Type B pancreatic cell (in vitro differentiated cells): ENCODE data around the gene SMIM26. TPM values are rescaled to one million over a fixed set of nuclear protein-coding genes. Genes with fewer than 3 reads are reported as not detected.

Source experiments
- DNase-seq: peaks from one replicate; pipeline ENCODE4 v3.0.0; 2021; ENCODE audit warnings: mixed read lengths; ENCODE audit not compliant: unreplicated experiment; ENCODE audit errors: extremely low spot score
- H3K27ac Mint-ChIP-seq: 2 replicates; pipeline ENCODE4 v1.8.0; 2021; ENCODE audit warnings: mild to moderate bottlenecking, mixed read lengths
- H3K27me3 Mint-ChIP-seq: 2 replicates; pipeline ENCODE4 v1.8.0; 2021; ENCODE audit warnings: mixed read lengths
- H3K36me3 Mint-ChIP-seq: 2 replicates; pipeline ENCODE4 v1.8.0; 2021; ENCODE audit warnings: mixed read lengths
- H3K4me1 Mint-ChIP-seq: one replicate; pipeline ENCODE4 v1.8.0; 2021; ENCODE audit warnings: mixed read lengths; ENCODE audit not compliant: unreplicated experiment
- H3K4me3 Mint-ChIP-seq: 2 replicates; pipeline ENCODE4 v1.8.0; 2021; ENCODE audit warnings: mild to moderate bottlenecking, mixed read lengths
- H3K9me3 Mint-ChIP-seq: 2 replicates; pipeline ENCODE4 v1.8.0; 2021; ENCODE audit warnings: mixed read lengths
- CTCF ChIP-seq: fragments of 200-600 bp; sonication (generic); conservative IDR thresholded peaks from 2 replicates; pipeline ENCODE4 v1.5.0; 2021; ENCODE audit warnings: antibody characterized with exemption, mild to moderate bottlenecking
- total RNA-seq: library from RNA; stranded (reverse); gene quantifications from 2 replicates; pipeline ENCODE4 v1.2.1, GENCODE V29; 2021; ENCODE audit warnings: low replicate concordance

Gene SMIM26
- total RNA-seq, 1 donor from 2014 or later, result 66.4 TPM

GRCh38 chr20:18527836-18528235 is 39.4 kb upstream of the SMIM26 start:
- Mint-ChIP-seq H3K27ac (no peak overlapping the region), H3K27me3 (no peaks in the 10 kb centered on the region), H3K4me3 (no peak overlapping the region), H3K36me3 (peaks cover 31% of the 10 kb centered on the region), H3K4me1 (no peaks in the 10 kb centered on the region), H3K9me3 (no peaks in the 10 kb centered on the region)
- no peak for TF ChIP-seq CTCF
- no peak for DNase-seq

DNA sequence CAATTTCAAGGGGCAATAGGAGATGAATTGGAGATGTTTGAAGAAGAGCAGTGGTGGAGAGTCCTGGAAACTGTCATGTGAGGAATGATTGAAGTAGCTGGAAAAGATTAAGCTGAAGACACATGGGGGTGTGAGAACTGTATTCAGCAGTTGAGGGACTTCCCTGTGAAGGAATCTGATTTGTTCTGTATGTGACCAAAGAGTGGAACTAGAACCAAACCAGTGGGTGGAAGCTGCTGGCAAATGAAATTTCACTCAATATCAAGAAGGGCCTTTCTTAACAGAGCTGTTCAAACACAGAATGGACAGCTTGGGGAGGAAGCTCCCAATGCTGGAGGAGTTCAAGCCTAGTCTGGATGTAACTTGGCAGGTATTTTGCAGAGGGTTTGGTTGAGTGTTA is 38.2 kb upstream of the SMIM26 start:
- DNase-seq, result no peak
- no peaks in the 10 kb centered on the region for H3K4me1 Mint-ChIP-seq
- no peak overlapping the region for H3K4me3 Mint-ChIP-seq
- H3K27me3 Mint-ChIP-seq, result no peaks in the 10 kb centered on the region
- H3K9me3 Mint-ChIP-seq, result no peaks in the 10 kb centered on the region
- H3K36me3 Mint-ChIP-seq, result peaks cover 33% of the 10 kb centered on the region
- TF ChIP-seq CTCF, result no peak
- no peak overlapping the region for H3K27ac Mint-ChIP-seq

GRCh38 chr20:18532626-18533025 is 34.6 kb upstream of the SMIM26 start:
- no peak for TF ChIP-seq CTCF
- H3K4me1 Mint-ChIP-seq, result no peaks in the 10 kb centered on the region
- H3K9me3 Mint-ChIP-seq, result no peaks in the 10 kb centered on the region
- peaks cover 39% of the 10 kb centered on the region for H3K36me3 Mint-ChIP-seq
- H3K4me3 Mint-ChIP-seq, result no peak overlapping the region
- no peaks in the 10 kb centered on the region for H3K27me3 Mint-ChIP-seq
- H3K27ac Mint-ChIP-seq, result no peak overlapping the region
- DNase-seq, result no peak

- Mint-ChIP-seq H3K27me3 (no peaks in the 10 kb centered on the region), H3K4me3 (no peak overlapping the region), H3K9me3 (no peaks in the 10 kb centered on the region), H3K4me1 (no peaks in the 10 kb centered on the region), H3K27ac (no peak overlapping the region), H3K36me3 (peaks cover 41% of the 10 kb centered on the region)
- no peak for DNase-seq
- no peak for TF ChIP-seq CTCF
Measured at GRCh38 chr20:18533491-18533890, 33.7 kb upstream of the SMIM26 start.

DNA sequence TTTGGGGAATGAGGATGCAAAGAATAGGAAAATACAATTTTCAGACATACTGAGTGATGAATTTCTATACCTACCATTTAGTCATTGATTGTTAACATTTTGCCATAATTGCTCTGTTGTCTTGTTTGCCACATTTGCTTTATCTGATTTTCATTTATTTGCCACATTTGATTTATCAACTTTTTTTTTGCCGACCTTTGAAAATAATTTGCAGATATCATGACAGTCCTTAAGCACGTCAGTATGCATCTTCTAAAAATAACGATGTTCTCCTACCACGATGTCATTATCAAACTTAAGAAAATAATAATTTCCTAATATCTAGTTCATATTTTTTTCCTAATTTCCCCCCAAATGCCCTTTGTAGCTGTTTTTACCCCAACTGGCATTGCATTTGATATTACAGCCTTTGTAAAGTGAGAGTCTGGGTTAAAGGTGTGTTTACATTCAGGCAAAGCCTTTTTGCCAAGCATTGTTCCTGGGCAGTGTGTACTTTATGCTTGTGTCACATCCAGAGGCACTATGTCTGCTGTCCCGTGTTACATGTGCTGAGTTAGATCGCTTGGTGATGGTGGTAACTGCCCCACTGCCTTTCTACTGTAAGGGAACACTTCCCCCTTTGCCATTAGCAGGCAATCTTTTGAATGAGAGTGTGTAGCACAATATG is 33.1 kb upstream of the SMIM26 start:
- TF ChIP-seq CTCF, result no peak
- Mint-ChIP-seq H3K36me3 (peaks cover 41% of the 10 kb centered on the region), H3K9me3 (no peaks in the 10 kb centered on the region), H3K27me3 (no peaks in the 10 kb centered on the region), H3K27ac (no peak overlapping the region), H3K4me1 (no peaks in the 10 kb centered on the region), H3K4me3 (no peak overlapping the region)
- no peak for DNase-seq

GRCh38 chr20:18537651-18538050 is 29.6 kb upstream of the SMIM26 start:
- Mint-ChIP-seq H3K9me3 (no peaks in the 10 kb centered on the region), H3K36me3 (peaks cover 35% of the 10 kb centered on the region), H3K4me1 (no peaks in the 10 kb centered on the region), H3K4me3 (no peak overlapping the region), H3K27ac (no peak overlapping the region), H3K27me3 (no peaks in the 10 kb centered on the region)
- no peak for DNase-seq
- no peak for TF ChIP-seq CTCF
